ENCODE results near the gene RFESD.

The RFESD gene

DNA sequence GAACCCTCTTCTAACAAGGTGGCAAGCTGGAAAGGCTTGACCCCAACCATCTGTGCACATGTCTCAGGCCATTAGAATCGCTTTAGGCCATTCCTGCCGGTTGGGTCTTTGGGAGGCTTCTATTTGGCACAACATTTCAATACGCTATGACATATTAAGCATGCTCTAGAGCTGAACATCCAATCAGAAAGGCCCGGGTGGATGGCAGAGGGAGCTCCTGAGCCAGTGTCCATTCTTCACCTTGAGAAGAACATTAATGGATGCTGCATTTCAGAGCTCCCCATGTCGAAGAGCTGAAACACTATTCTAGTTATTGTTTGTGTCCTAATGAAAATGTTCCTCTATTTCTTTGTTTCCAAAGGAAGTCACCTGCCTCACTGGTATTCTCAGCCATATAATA, 23.4 kb downstream of the RFESD start:
- no peak for DNase-seq (ENCODE audit: insufficient read length, low spot score)
- FAIRE-seq: no peak
- TF ChIP-seq POLR2AphosphoS5 (IDR thresholded peaks at IDR 0.05; ENCODE audit: low read depth, low read length) (no peak), PAX5 (IDR thresholded peaks at IDR 0.05; ENCODE audit: insufficient read depth, low read length, severe bottlenecking) (no peak), POLR2A (IDR thresholded peaks at IDR 0.05; ENCODE audit: low read depth, low read length) (no peak), TAF1 (IDR thresholded peaks at IDR 0.05; ENCODE audit: low read depth, low read length) (no peak), POU2F2 (IDR thresholded peaks at IDR 0.05; ENCODE audit: low read depth, low read length) (no peak), SPI1 (IDR thresholded peaks at IDR 0.05; ENCODE audit: low read depth, low read length) (no peak)

- DNase-seq (ENCODE audit: insufficient read length, low spot score) (no peak), FAIRE-seq (no peak)
- TF ChIP-seq PAX5 (IDR thresholded peaks at IDR 0.05; ENCODE audit: insufficient read depth, low read length, severe bottlenecking) (no peak), POLR2A (IDR thresholded peaks at IDR 0.05; ENCODE audit: low read depth, low read length) (no peak), SPI1 (IDR thresholded peaks at IDR 0.05; ENCODE audit: low read depth, low read length) (no peak)
Measured at GRCh38 chr5:95670568-95670967, 24.0 kb downstream of the RFESD start.

GRCh38 chr5:95671826-95672225, 25.2 kb downstream of the RFESD start:
- FAIRE-seq (no peak), DNase-seq (ENCODE audit: insufficient read length, low spot score) (no peak)
- TF ChIP-seq POLR2AphosphoS5 (IDR thresholded peaks at IDR 0.05; ENCODE audit: low read depth, low read length) (no peak), POLR2A (IDR thresholded peaks at IDR 0.05; ENCODE audit: low read depth, low read length) (no peak), PAX5 (IDR thresholded peaks at IDR 0.05; ENCODE audit: insufficient read depth, low read length, severe bottlenecking) (no peak), POU2F2 (IDR thresholded peaks at IDR 0.05; ENCODE audit: low read depth, low read length) (no peak), TAF1 (IDR thresholded peaks at IDR 0.05; ENCODE audit: low read depth, low read length) (no peak), SPI1 (IDR thresholded peaks at IDR 0.05; ENCODE audit: low read depth, low read length) (no peak)

DNA sequence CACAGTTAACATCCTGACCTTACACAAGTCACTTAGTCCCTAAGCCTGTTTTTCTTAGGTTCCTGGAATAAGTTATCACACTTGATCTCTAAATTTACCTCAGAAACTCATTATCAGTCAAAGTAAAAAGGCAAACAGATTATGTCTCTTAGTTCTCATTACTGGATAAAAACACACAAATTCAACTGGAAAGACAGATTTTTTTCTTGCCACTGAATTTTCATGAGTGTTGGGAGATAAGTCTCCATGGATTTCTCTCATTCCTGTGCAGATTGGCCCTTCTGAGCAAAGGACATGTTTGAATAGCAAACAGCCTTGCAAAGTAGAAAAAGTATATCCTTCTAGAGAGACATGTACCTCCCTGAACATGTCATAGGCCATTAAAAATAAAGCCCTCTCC, 26.1 kb downstream of the RFESD start:
- no peak for DNase-seq (ENCODE audit: insufficient read length, low spot score)
- FAIRE-seq: no peak
- TF ChIP-seq POU2F2 (IDR thresholded peaks at IDR 0.05; ENCODE audit: low read depth, low read length): no peak
- no peak for TF ChIP-seq SPI1 (IDR thresholded peaks at IDR 0.05; ENCODE audit: low read depth, low read length)
- TF ChIP-seq POLR2A (IDR thresholded peaks at IDR 0.05; ENCODE audit: low read depth, low read length): no peak
- TF ChIP-seq PAX5 (IDR thresholded peaks at IDR 0.05; ENCODE audit: insufficient read depth, low read length, severe bottlenecking): no peak
- TF ChIP-seq POLR2AphosphoS5 (IDR thresholded peaks at IDR 0.05; ENCODE audit: low read depth, low read length): no peak
- TF ChIP-seq TAF1 (IDR thresholded peaks at IDR 0.05; ENCODE audit: low read depth, low read length): no peak

DNA sequence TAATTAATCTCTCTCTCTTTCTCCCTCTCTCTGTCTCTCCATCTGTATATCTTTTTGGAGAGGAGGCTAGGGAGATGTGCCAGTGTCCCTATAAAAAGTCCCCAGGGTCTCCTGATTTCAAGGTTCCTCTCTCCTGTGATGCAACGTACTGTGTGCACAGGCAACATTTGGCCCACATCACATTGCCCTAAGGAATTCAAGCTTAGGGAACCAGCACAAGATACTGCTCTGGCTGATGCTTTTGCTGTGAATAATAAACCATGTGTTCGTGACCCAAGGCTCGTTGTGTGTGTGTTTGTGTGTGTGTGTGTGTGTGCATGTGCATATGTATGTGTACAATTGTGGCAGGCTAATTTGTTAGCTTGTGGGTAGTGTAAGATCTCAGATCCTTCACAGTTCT, 26.5 kb downstream of the RFESD start:
- DNase-seq (ENCODE audit: insufficient read length, low spot score) (no peak), FAIRE-seq (peak; percentile 28)
- TF ChIP-seq PAX5 (IDR thresholded peaks at IDR 0.05; ENCODE audit: insufficient read depth, low read length, severe bottlenecking) (no peak), POLR2A (IDR thresholded peaks at IDR 0.05; ENCODE audit: low read depth, low read length) (no peak), POU2F2 (IDR thresholded peaks at IDR 0.05; ENCODE audit: low read depth, low read length) (no peak), POLR2AphosphoS5 (IDR thresholded peaks at IDR 0.05; ENCODE audit: low read depth, low read length) (no peak), SPI1 (IDR thresholded peaks at IDR 0.05; ENCODE audit: low read depth, low read length) (no peak), TAF1 (IDR thresholded peaks at IDR 0.05; ENCODE audit: low read depth, low read length) (no peak)

DNA sequence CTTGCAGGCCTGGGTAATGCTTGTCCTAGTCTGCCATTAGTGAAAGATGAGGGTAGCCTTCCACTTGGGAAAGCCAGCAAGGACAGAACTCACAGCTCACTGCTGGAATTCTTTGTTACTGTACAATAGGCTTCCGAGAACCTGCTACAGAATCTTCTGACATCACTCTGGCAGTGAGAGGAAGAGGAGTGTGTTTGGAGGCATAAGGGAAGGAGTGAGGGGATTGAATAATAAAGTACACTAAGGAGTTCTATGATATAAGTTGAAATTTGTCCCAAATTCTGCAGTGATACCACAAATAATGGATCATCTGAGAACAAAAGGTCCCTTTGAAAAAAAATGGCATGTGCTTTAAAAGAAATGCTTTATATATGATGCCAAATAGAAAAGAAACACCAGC, 36.3 kb downstream of the RFESD start, which contains the start of gene SPATA9:
SPATA9 (minus strand) TSS at position 101 of the 400 bp plus-strand sequence. CDS start 137 bp downstream, outside the sequence.
- DNase-seq (ENCODE audit: insufficient read length, low spot score) (no peak), FAIRE-seq (no peak)
- TF ChIP-seq POU2F2 (IDR thresholded peaks at IDR 0.05; ENCODE audit: low read depth, low read length): no peak
- no peak for TF ChIP-seq PAX5 (IDR thresholded peaks at IDR 0.05; ENCODE audit: insufficient read depth, low read length, severe bottlenecking)
- TF ChIP-seq SPI1 (IDR thresholded peaks at IDR 0.05; ENCODE audit: low read depth, low read length): no peak
- no peak for TF ChIP-seq POLR2AphosphoS5 (IDR thresholded peaks at IDR 0.05; ENCODE audit: low read depth, low read length)
- no peak for TF ChIP-seq POLR2A (IDR thresholded peaks at IDR 0.05; ENCODE audit: low read depth, low read length)
- TF ChIP-seq TAF1 (IDR thresholded peaks at IDR 0.05; ENCODE audit: low read depth, low read length): no peak

DNA sequence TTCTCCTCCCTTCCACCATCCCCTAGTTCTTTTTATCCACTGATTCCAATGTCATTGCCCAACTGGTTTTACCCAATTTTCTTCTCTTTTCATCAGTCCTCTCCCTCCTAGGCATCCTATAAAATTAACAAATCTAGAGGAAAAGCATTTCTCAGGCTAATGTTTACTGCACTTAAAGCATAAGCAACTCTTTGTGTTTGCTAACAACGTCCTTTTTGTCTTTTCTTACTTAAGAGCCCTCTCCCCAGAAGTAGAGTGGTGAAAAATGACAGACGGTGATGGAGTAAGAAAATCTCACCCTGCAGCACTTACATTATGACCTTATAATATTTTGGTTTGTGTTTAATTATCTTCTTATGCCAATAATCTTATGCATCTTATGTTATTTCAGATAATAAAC, 37.8 kb downstream of the RFESD start:
- no peak for FAIRE-seq

DNA sequence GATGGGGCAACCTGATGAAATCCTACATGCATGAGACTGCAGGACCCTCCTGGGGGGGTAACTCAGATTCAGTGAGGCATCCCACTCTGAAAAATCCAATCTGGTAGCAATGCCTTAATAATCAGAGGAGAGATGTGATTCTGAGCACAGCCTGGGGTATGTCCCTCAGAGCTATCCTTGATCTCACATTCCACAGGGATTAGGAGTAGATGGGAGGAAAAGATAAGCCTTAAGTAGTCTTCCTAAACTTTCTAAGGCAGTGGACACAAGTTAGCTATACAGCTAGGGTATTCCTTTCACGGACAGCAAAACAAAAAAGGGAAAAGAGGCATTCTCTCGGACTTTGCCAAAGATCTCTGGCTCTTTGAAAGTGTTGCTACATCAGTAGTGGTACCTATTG, 40.1 kb downstream of the RFESD start:
- TF ChIP-seq POLR2A (IDR thresholded peaks at IDR 0.05; ENCODE audit: low read depth, low read length) (no peak), PAX5 (IDR thresholded peaks at IDR 0.05; ENCODE audit: insufficient read depth, low read length, severe bottlenecking) (no peak), TAF1 (IDR thresholded peaks at IDR 0.05; ENCODE audit: low read depth, low read length) (no peak)
- no peak for FAIRE-seq
- no peak for DNase-seq (ENCODE audit: insufficient read length, low spot score)

More for the DNA sequence above, 37.8 kb downstream of the RFESD start:
- no peak for DNase-seq (ENCODE audit: insufficient read length, low spot score)
- TF ChIP-seq POLR2AphosphoS5 (IDR thresholded peaks at IDR 0.05; ENCODE audit: low read depth, low read length): no peak
- no peak for TF ChIP-seq POU2F2 (IDR thresholded peaks at IDR 0.05; ENCODE audit: low read depth, low read length)
- TF ChIP-seq POLR2A (IDR thresholded peaks at IDR 0.05; ENCODE audit: low read depth, low read length): no peak
- TF ChIP-seq TAF1 (IDR thresholded peaks at IDR 0.05; ENCODE audit: low read depth, low read length): no peak

DNA sequence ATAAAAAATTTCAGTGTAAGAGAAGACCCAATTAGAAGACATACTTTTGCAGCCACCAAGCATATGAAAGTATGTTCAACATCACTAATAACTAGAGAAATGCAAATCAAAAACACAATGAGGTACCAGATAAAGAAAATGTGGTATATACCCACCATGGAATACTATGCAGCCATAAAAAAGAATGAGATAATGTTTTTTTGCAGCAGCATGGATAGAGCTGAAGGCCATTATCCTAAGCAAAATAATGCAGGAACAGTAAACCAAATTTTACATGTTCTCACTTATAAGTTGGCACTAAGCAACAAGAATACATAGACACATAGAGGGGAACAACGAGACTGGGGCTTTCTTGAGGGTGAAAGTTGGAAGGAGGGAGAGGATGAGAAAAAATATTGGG, 43.1 kb downstream of the RFESD start:
- no peak for DNase-seq (ENCODE audit: insufficient read length, low spot score)
- TF ChIP-seq SPI1 (IDR thresholded peaks at IDR 0.05; ENCODE audit: low read depth, low read length) (no peak), TAF1 (IDR thresholded peaks at IDR 0.05; ENCODE audit: low read depth, low read length) (no peak), POU2F2 (IDR thresholded peaks at IDR 0.05; ENCODE audit: low read depth, low read length) (no peak), POLR2AphosphoS5 (IDR thresholded peaks at IDR 0.05; ENCODE audit: low read depth, low read length) (no peak)
- no peak for FAIRE-seq

DNA sequence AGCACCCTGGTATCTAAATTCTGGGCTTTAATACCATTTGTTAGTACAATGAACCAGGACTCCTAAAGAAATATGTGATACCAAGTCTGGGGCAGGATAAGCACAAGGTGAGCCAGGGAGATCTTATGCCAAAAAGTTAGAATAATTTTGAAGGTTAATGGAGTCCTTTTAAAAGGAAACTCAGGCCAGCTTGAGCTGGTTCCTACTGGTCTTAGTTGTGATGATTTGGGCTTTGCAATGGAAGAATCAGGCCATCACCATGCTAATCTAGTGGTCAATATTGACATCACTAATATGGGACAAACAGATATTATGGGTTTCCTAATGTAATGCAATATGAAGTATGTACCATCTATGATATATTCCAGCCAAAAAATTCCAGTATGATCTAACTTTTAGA, 43.8 kb downstream of the RFESD start:
- DNase-seq (ENCODE audit: insufficient read length, low spot score) (no peak), FAIRE-seq (no peak)
- TF ChIP-seq TAF1 (IDR thresholded peaks at IDR 0.05; ENCODE audit: low read depth, low read length) (no peak), SPI1 (IDR thresholded peaks at IDR 0.05; ENCODE audit: low read depth, low read length) (no peak), PAX5 (IDR thresholded peaks at IDR 0.05; ENCODE audit: insufficient read depth, low read length, severe bottlenecking) (no peak), POLR2AphosphoS5 (IDR thresholded peaks at IDR 0.05; ENCODE audit: low read depth, low read length) (no peak), POLR2A (IDR thresholded peaks at IDR 0.05; ENCODE audit: low read depth, low read length) (no peak), POU2F2 (IDR thresholded peaks at IDR 0.05; ENCODE audit: low read depth, low read length) (no peak)
